KMS-11 (cell line): ENCODE data around the gene ADIPOQ.

ENCODE experiments used
- H2AFZ ChIP-seq: fragments of 200-600 bp; sonication (generic); 2 replicates; pipeline ENCODE4 v1.6.1; 2016; ENCODE audit warnings: antibody characterized with exemption, mixed run types, low read depth
- H3K27ac ChIP-seq: fragments of 200-600 bp; sonication (generic); 2 replicates; pipeline ENCODE4 v1.6.1; 2016; ENCODE audit warnings: mild to moderate bottlenecking, mixed run types
- H3K27me3 ChIP-seq: fragments of 200-600 bp; sonication (generic); 2 replicates; pipeline ENCODE4 v1.6.1; 2017; ENCODE audit warnings: mild to moderate bottlenecking, low read depth, mixed run types, moderate library complexity; ENCODE audit not compliant: insufficient read depth
- H3K36me3 ChIP-seq: fragments of 200-600 bp; sonication (generic); 2 replicates; pipeline ENCODE4 v1.6.1; 2017; ENCODE audit warnings: mild to moderate bottlenecking, mixed run types; ENCODE audit not compliant: insufficient read depth
- H3K4me1 ChIP-seq: fragments of 200-600 bp; sonication (generic); 2 replicates; pipeline ENCODE4 v1.6.1; 2016; ENCODE audit warnings: mild to moderate bottlenecking, low read depth, mixed run types; ENCODE audit not compliant: poor library complexity, severe bottlenecking
- H3K4me2 ChIP-seq: fragments of 200-600 bp; sonication (generic); 2 replicates; pipeline ENCODE4 v1.7.0; 2016; ENCODE audit warnings: mild to moderate bottlenecking, mixed run types
- H3K4me3 ChIP-seq: fragments of 200-600 bp; sonication (generic); IDR thresholded peaks from 2 replicates; pipeline ENCODE4 v1.6.1; 2017; ENCODE audit warnings: low read depth, low read length, mixed read lengths; ENCODE audit not compliant: insufficient read depth
- H3K79me2 ChIP-seq: fragments of 200-600 bp; sonication (generic); 2 replicates; pipeline ENCODE4 v1.6.1; 2016; ENCODE audit warnings: low read depth, mixed run types; ENCODE audit not compliant: insufficient read depth
- H3K9ac ChIP-seq: fragments of 200-600 bp; sonication (generic); 2 replicates; pipeline ENCODE4 v1.6.1; 2016; ENCODE audit warnings: mild to moderate bottlenecking, mixed run types
- H4K20me1 ChIP-seq: fragments of 200-600 bp; sonication (generic); 2 replicates; pipeline ENCODE4 v1.6.1; 2016; ENCODE audit warnings: mild to moderate bottlenecking, mixed run types; ENCODE audit not compliant: insufficient read depth
- TF ChIP-seq, protein P1 (sequence below): fragments of 200-600 bp; sonication (generic); conservative IDR thresholded peaks from 2 replicates; pipeline ENCODE4 v1.6.1; 2017; ENCODE audit warnings: low read depth, mild to moderate bottlenecking, antibody characterized with exemption, low read length, moderate library complexity, mixed read lengths

ADIPOQ gene

GRCh38 chr3:186828340-186828739, 14.2 kb upstream of the ADIPOQ start:
- TF ChIP-seq, protein P1, sequence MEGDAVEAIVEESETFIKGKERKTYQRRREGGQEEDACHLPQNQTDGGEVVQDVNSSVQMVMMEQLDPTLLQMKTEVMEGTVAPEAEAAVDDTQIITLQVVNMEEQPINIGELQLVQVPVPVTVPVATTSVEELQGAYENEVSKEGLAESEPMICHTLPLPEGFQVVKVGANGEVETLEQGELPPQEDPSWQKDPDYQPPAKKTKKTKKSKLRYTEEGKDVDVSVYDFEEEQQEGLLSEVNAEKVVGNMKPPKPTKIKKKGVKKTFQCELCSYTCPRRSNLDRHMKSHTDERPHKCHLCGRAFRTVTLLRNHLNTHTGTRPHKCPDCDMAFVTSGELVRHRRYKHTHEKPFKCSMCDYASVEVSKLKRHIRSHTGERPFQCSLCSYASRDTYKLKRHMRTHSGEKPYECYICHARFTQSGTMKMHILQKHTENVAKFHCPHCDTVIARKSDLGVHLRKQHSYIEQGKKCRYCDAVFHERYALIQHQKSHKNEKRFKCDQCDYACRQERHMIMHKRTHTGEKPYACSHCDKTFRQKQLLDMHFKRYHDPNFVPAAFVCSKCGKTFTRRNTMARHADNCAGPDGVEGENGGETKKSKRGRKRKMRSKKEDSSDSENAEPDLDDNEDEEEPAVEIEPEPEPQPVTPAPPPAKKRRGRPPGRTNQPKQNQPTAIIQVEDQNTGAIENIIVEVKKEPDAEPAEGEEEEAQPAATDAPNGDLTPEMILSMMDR, result no peak
- Histone ChIP-seq H3K79me2 (no peaks in the 10 kb centered on the region), H3K36me3 (no peaks in the 10 kb centered on the region), H2AFZ (no peak overlapping the region), H3K27ac (no peak overlapping the region), H3K4me2 (peak overlapping the region; percentile 88; the same call in 1 of the 2 replicates), H3K9ac (no peak overlapping the region), H3K4me1 (peaks cover 10% of the 10 kb centered on the region), H3K27me3 (peaks cover 20% of the 10 kb centered on the region; the same call in 1 of the 2 replicates), H4K20me1 (no peaks in the 10 kb centered on the region), H3K4me3 (peak overlapping the region; percentile 23)

DNA sequence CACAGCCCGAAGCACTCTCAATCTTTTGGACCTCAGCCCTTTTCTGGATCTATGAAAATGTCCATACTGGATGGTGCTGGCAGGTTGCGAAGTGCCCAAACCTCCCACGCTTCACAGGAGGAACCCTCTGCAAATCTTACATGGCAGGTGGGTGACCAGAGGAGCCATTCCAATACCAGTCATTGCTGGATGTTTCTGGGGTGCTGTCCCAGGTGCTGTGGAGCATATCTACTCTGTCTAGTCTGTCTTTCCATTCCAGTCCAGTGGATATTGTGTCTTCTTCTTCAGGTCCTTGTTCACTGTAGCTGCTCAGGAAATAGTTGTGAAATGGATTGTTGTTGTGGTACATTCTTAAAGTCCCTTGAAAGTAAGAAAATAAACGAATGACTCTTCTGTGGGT, 10.7 kb upstream of the ADIPOQ start:
- Histone ChIP-seq H3K9ac (no peak overlapping the region), H3K27ac (no peak overlapping the region), H3K4me2 (no peak overlapping the region), H3K4me1 (peaks cover 4% of the 10 kb centered on the region), H3K27me3 (peaks cover 20% of the 10 kb centered on the region; the same call in 1 of the 2 replicates), H2AFZ (no peak overlapping the region), H3K4me3 (no peak overlapping the region), H3K79me2 (no peaks in the 10 kb centered on the region), H4K20me1 (no peaks in the 10 kb centered on the region), H3K36me3 (no peaks in the 10 kb centered on the region; the same call in 1 of the 2 replicates)
- TF ChIP-seq, protein P1, result no peak

DNA sequence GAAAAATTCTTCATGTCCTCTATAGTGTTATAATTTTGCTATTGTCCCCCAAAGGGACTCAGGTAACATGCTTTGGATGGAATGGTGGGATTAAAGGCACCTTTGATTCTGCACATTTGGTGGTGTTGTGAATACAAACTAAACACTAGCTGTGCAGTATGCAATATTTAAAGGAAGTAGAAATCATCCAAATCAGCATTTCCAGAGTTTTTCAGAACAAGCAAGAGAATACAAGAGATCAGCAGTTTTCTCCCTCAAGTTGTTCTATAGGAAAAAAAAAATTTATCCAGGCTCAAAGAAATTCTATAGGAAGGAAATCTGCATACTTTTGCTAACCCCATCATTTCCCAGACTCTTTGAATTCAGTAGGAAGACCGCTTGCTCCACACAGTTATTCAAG, 10.2 kb upstream of the ADIPOQ start:
- H3K4me3 ChIP-seq, result no peak overlapping the region
- TF ChIP-seq, protein P1, result no peak
- H3K4me1 ChIP-seq, result peaks cover 4% of the 10 kb centered on the region
- H4K20me1 ChIP-seq, result no peaks in the 10 kb centered on the region
- H3K36me3 ChIP-seq, result no peaks in the 10 kb centered on the region; the same call in 1 of the 2 replicates
- no peak overlapping the region for H3K9ac ChIP-seq
- H3K79me2 ChIP-seq, result no peaks in the 10 kb centered on the region
- H3K4me2 ChIP-seq, result no peak overlapping the region
- no peak overlapping the region for H2AFZ ChIP-seq
- H3K27me3 ChIP-seq, result peaks cover 20% of the 10 kb centered on the region; the same call in 1 of the 2 replicates
- no peak overlapping the region for H3K27ac ChIP-seq

DNA sequence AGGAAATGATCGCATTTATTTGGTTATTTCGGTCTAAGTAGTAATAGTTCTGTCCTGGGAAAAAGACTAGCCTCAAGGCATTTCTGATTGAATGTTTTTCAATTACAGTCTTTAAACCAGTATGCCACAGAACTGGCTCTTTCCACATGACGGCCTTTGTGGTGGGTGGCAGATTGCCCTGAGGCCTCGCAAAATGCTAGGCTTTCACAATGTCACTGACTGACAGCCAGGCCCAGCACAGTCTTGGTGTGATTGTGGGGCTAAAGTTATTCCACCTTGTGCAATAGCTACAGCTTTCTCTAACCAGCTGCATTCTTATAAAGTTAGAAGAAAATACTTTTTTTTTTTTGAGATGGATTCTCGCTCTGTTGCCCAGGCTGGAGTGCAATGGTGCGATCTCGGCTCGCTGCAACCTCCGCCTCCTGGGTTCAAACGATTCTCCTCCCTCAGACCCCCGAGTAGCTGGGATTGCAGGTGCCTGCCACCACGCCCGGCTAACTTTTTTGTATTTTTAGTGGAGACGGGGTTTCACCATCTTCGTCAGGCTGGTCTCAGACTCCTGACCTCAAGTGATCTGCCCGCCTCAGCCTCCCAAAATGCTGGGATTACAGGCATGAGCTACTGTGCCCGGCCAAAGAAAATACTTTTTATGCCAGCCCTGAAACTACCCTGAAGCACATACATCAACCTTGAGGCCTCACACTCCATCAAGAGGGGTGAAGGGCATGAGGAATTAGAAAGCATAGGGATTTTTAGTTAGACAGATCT, 2.5 kb upstream of the ADIPOQ start:
- H2AFZ ChIP-seq, result no peak overlapping the region
- H4K20me1 ChIP-seq, result no peaks in the 10 kb centered on the region
- TF ChIP-seq, protein P1, result no peak
- no peak overlapping the region for H3K4me2 ChIP-seq
- no peak overlapping the region for H3K9ac ChIP-seq
- H3K4me1 ChIP-seq, result no peaks in the 10 kb centered on the region
- no peaks in the 10 kb centered on the region for H3K36me3 ChIP-seq
- H3K4me3 ChIP-seq, result no peak overlapping the region
- no peak overlapping the region for H3K27ac ChIP-seq
- H3K27me3 ChIP-seq, result no peaks in the 10 kb centered on the region
- no peaks in the 10 kb centered on the region for H3K79me2 ChIP-seq
